ACC112 (cell line): ENCODE measurements around the gene RNASE1.

Experiments used
- H2AFZ ChIP-seq: fragments of 200-600 bp; sonication (generic); one replicate; pipeline ENCODE4 v1.6.0; 2017; ENCODE audit warnings: antibody characterized with exemption, low read length; ENCODE audit not compliant: unreplicated experiment
- H3K27ac ChIP-seq: fragments of 200-600 bp; sonication (generic); 2 replicates; pipeline ENCODE4 v1.5.1; 2014; ENCODE audit warnings: low read depth, mild to moderate bottlenecking, antibody characterized with exemption, low read length, moderate library complexity
- H3K27me3 ChIP-seq: fragments of 200-600 bp; sonication (generic); 2 replicates; pipeline ENCODE4 v1.6.1; 2014; ENCODE audit warnings: mild to moderate bottlenecking, antibody characterized with exemption, low read length, moderate library complexity, mixed read lengths; ENCODE audit not compliant: insufficient read depth
- H3K36me3 ChIP-seq: fragments of 200-600 bp; sonication (generic); 2 replicates; pipeline ENCODE4 v1.6.1; 2016; ENCODE audit warnings: mild to moderate bottlenecking, antibody characterized with exemption, low read length, moderate library complexity, mixed read lengths; ENCODE audit not compliant: insufficient read depth
- H3K4me1 ChIP-seq: fragments of 200-600 bp; sonication (generic); one replicate; pipeline ENCODE4 v1.6.1; 2016; ENCODE audit warnings: low read length, mixed read lengths; ENCODE audit not compliant: insufficient read depth, unreplicated experiment, control insufficient read depth
- H3K4me3 ChIP-seq: fragments of 200-600 bp; sonication (generic); 2 replicates; pipeline ENCODE4 v1.5.1; 2014; ENCODE audit warnings: mild to moderate bottlenecking, low read depth, low read length
- H3K79me2 ChIP-seq: fragments of 200-600 bp; sonication (generic); one replicate; pipeline ENCODE4 v1.6.0; 2016; ENCODE audit warnings: low read length; ENCODE audit not compliant: control insufficient read depth, unreplicated experiment, insufficient read depth

The RNASE1 gene

DNA sequence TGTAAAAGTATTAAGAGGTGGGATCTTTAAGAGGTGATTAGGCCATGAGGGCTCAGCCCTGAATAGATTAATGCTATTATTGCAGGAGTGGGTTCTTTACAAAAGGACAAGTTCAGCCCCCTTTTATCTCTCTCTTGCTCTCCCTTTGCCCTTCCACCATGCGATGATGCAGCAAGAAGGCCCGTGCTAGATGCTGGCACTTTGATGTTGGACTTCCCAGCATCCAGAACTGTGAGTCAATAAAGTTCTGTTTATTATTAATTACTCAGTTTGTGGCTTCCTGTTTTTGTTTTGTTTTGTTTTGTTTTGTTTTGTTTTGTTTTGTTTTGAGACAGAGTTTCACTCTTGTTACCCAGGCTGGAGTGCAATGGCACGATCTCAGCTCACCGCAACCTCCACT lies 10.1 kb downstream of the RNASE1 start:
- H3K4me1 ChIP-seq, result no peaks in the 10 kb centered on the region
- no peak overlapping the region for H2AFZ ChIP-seq
- H3K36me3 ChIP-seq, result no peaks in the 10 kb centered on the region
- H3K27me3 ChIP-seq, result peaks cover 37% of the 10 kb centered on the region
- no peak overlapping the region for H3K4me3 ChIP-seq
- H3K79me2 ChIP-seq, result no peaks in the 10 kb centered on the region
- H3K27ac ChIP-seq, result no peak overlapping the region

GRCh38 chr14:20791597-20791996 lies 11.0 kb downstream of the RNASE1 start:
- H3K27me3 ChIP-seq, result peaks cover 40% of the 10 kb centered on the region
- no peaks in the 10 kb centered on the region for H3K36me3 ChIP-seq
- no peaks in the 10 kb centered on the region for H3K79me2 ChIP-seq
- no peak overlapping the region for H3K27ac ChIP-seq
- no peak overlapping the region for H2AFZ ChIP-seq
- no peaks in the 10 kb centered on the region for H3K4me1 ChIP-seq
- H3K4me3 ChIP-seq, result no peak overlapping the region

DNA sequence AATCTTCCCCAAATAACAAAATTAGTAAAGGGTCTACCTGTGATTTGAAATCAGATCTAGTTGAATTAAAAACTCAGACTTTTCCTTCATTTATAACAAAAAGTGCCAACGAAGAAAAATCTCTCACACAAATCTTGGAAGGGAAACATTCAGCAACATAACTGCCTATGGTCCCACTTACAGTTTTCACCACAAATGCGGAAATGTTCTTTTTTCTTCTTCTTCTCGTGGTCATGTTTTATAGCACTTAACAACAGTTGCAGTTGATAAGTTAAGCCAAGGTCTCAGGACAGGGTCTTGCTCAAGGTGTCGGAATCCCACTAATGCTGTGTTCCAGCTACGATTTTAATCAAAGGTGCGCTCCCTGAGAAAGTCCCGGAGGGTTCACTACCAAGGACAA lies 11.5 kb downstream of the RNASE1 start:
- Histone ChIP-seq H3K79me2 (no peaks in the 10 kb centered on the region), H2AFZ (no peak overlapping the region), H3K27ac (no peak overlapping the region), H3K4me1 (no peaks in the 10 kb centered on the region), H3K4me3 (no peak overlapping the region), H3K27me3 (peaks cover 42% of the 10 kb centered on the region), H3K36me3 (no peaks in the 10 kb centered on the region)

DNA sequence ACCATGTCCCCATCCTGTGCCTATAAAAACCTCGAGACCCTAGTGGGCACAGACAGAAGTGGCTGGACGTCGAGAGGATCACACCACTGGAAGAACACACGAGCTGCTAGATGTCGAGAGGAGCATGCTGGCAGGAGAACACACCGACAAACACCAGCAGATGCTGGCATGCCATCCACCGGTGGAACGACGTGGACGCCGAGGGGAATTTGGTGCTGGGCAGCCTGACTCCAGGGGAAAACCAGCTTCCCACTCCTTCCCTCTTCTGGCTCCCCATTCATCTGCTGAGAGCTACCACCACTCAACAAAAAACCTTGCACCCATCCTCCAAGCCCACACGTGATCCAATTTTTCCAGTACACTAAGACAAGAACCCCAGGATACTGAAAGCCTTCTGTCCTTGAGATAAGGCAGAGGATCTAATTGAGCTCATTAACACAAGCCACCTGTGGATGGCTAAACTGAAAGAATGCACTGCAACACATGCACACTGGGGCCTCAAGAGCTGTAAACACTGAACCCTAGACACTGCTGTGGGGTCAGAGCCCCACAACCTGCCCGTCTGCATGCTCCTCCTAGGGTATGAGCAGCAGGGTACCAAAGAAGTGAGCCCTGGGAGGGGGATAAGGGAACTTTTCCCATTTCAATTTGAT lies 12.1 kb downstream of the RNASE1 start:
- no peaks in the 10 kb centered on the region for H3K4me1 ChIP-seq
- H3K79me2 ChIP-seq, result no peaks in the 10 kb centered on the region
- no peak overlapping the region for H3K27ac ChIP-seq
- no peaks in the 10 kb centered on the region for H3K36me3 ChIP-seq
- H3K4me3 ChIP-seq, result no peak overlapping the region
- no peak overlapping the region for H2AFZ ChIP-seq
- H3K27me3 ChIP-seq, result peaks cover 42% of the 10 kb centered on the region

DNA sequence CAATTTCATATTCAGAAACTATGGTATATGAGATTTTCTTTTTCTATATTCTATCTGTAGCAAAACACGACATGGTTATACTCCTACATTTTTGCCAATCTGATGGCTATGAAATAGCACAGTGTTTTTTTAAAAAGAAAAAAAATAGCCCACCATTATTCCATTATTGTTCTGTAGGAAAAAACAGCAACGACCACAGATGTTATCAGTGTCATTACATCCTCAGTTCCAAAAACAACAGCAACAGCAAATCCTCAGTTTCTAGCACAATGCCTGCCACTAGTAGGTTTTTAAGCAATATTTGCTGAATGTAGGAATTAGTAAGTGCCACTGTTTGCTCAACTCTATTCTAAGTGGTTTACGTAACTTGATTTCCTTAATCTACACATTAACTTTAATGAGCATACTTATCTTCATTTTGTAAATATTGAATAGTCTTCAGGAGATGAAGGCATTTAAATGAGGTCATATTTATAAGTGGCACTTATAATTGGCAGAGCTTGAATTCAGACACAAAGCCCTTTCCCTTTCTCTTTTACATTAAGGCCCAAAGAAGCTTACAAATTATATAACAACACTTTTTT lies 13.3 kb downstream of the RNASE1 start:
- Histone ChIP-seq H3K27ac (no peak overlapping the region), H3K79me2 (no peaks in the 10 kb centered on the region), H3K36me3 (no peaks in the 10 kb centered on the region), H2AFZ (no peak overlapping the region), H3K4me1 (no peaks in the 10 kb centered on the region), H3K4me3 (no peak overlapping the region), H3K27me3 (peaks cover 41% of the 10 kb centered on the region)

GRCh38 chr14:20787025-20787424 lies 15.6 kb downstream of the RNASE1 start:
- H3K79me2 ChIP-seq, result no peaks in the 10 kb centered on the region
- H3K4me3 ChIP-seq, result no peak overlapping the region
- no peaks in the 10 kb centered on the region for H3K36me3 ChIP-seq
- no peak overlapping the region for H3K27ac ChIP-seq
- peaks cover 35% of the 10 kb centered on the region for H3K27me3 ChIP-seq
- no peak overlapping the region for H2AFZ ChIP-seq
- H3K4me1 ChIP-seq, result no peaks in the 10 kb centered on the region

DNA sequence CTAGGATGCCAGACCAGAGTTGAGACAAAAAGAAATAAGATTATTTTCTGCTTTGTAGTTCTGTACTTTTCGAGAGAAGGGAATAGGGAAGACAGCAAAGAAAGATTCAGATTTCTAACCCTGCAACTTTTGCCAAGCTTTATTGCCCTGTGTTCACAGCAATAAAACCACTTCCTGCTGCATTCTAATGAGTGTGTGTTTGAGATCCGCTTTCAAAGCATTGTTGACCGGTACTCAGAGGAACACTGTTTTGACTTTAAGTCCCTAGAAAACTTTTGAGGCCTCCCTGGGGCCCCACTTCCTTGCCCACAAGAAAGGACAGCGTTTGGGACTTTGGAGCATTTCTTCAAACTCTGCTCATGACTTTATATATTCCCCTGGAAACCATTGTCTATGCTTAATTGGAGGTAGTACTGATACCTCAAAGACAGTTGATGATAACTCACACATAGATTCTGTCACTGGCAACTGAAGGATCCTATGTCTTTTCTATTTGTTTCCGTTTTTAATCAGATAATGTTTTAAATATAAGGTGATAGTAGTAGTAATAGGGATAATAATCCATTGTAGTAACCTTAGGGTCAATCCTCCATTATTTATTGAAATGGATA lies 20.3 kb downstream of the RNASE1 start:
- Histone ChIP-seq H2AFZ (no peak overlapping the region), H3K27me3 (peaks cover 55% of the 10 kb centered on the region), H3K4me1 (no peaks in the 10 kb centered on the region), H3K36me3 (no peaks in the 10 kb centered on the region), H3K4me3 (no peak overlapping the region), H3K79me2 (no peaks in the 10 kb centered on the region), H3K27ac (no peak overlapping the region)

GRCh38 chr14:20781803-20782202 lies 20.8 kb downstream of the RNASE1 start:
- no peaks in the 10 kb centered on the region for H3K36me3 ChIP-seq
- H2AFZ ChIP-seq, result no peak overlapping the region
- no peaks in the 10 kb centered on the region for H3K79me2 ChIP-seq
- no peak overlapping the region for H3K27ac ChIP-seq
- H3K4me1 ChIP-seq, result no peaks in the 10 kb centered on the region
- H3K4me3 ChIP-seq, result no peak overlapping the region
- H3K27me3 ChIP-seq, result peaks cover 58% of the 10 kb centered on the region

GRCh38 chr14:20775901-20776300 lies 26.7 kb downstream of the RNASE1 start:
- H3K4me1 ChIP-seq, result no peaks in the 10 kb centered on the region
- peaks cover 73% of the 10 kb centered on the region for H3K27me3 ChIP-seq
- no peaks in the 10 kb centered on the region for H3K36me3 ChIP-seq

DNA sequence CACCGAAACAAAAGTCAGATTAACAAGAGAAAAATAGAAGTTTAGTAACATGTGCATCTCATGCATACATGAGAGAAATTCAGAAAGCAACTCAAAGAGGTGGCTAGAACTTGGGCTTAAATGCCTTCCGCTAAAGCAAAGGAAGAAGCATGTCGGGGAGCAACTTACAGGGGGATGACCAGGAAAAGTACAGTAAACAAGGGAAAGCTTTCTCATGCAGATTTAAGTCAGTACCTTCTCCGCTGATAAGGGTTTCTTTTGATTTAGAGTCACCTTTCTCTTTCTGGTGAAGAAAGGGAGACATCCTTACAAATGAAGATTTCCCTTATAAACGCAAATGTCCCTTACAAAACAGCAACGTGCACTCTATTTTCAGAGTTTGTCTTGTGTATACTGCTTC lies 27.6 kb downstream of the RNASE1 start:
- no peak overlapping the region for H3K4me3 ChIP-seq

More at GRCh38 chr14:20775901-20776300, 26.7 kb downstream of the RNASE1 start:
- Histone ChIP-seq H3K27ac (no peak overlapping the region), H3K4me3 (no peak overlapping the region), H3K79me2 (no peaks in the 10 kb centered on the region), H2AFZ (no peak overlapping the region)

DNA sequence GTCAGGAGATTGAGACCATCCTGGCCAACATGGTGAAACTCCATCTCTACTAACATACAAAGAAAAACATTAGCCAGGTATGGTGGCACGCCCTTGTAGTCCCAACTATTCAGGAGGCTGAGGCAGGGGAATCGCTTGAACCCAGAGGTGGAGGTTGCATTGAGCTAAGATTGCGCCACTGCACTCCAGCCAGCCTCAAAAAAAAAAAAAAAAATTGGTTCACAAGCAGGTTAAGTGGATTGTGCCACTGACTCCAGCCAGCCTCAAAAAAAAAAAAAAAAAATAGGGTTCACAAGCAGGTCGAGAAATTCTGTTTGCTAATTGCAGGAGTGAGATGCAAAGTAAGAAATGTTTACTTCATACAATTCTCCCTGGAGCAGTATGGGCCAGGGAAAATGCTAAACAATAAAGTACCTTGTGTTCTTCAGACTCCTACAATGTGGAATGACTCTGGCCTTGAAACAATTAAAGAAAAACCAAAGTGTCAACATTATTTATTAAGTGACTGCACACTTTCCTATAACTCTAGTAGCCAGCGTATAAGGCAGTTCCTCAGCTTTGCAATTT lies 28.3 kb downstream of the RNASE1 start:
- H3K4me1 ChIP-seq, result no peaks in the 10 kb centered on the region
- H3K36me3 ChIP-seq, result no peaks in the 10 kb centered on the region
- H3K4me3 ChIP-seq, result no peak overlapping the region
- H3K27me3 ChIP-seq, result peaks cover 75% of the 10 kb centered on the region
- H3K27ac ChIP-seq, result no peak overlapping the region
- H2AFZ ChIP-seq, result no peak overlapping the region
- H3K79me2 ChIP-seq, result no peaks in the 10 kb centered on the region

More for the DNA sequence above, 27.6 kb downstream of the RNASE1 start:
- peaks cover 77% of the 10 kb centered on the region for H3K27me3 ChIP-seq
- H3K36me3 ChIP-seq, result no peaks in the 10 kb centered on the region
- no peaks in the 10 kb centered on the region for H3K79me2 ChIP-seq
- no peaks in the 10 kb centered on the region for H3K4me1 ChIP-seq
- H3K27ac ChIP-seq, result no peak overlapping the region
- no peak overlapping the region for H2AFZ ChIP-seq
